Heart left ventricle (tissue), 16 donors: Measurements from ENCODE around the gene AP5M1. TPM values are rescaled to one million over a fixed set of nuclear protein-coding genes. Genes with fewer than 3 reads are reported as not detected.

Source experiments
- ATAC-seq, 4 donors: fragments of 200-7000 bp; cut with Tn5 transposase; one replicate each; pipeline ENCODE4 v1.9.1; 2020 to 2022; ENCODE audit warnings: moderate library complexity in 4 of 4, mild to moderate bottlenecking in 3 of 4, moderate number of reproducible peaks in 1 of 4
- DNase-seq, 5 donors: peaks; one replicate each; pipeline ENCODE4 v3.0.0-alpha.2; 2020
- H3K27ac ChIP-seq, 12 donors: fragments of 200-600 bp; sonication (generic) in 4 of 12; one replicate each; pipeline versions ENCODE4 v1.5.0 to v1.8.0; 2016 to 2022; ENCODE audit warnings: mild to moderate bottlenecking in 2 of 12
- H3K27me3 ChIP-seq, 9 donors: fragments of 200-600 bp; sonication (generic) in 2 of 9; one replicate each; pipeline versions ENCODE4 v1.5.1 to v1.8.0; 2016 to 2022; ENCODE audit warnings: mild to moderate bottlenecking in 3 of 9
- H3K36me3 ChIP-seq, 9 donors: fragments of 200-600 bp; sonication (generic) in 2 of 9; one replicate each; pipeline versions ENCODE4 v1.5.0 to v1.8.0; 2018 to 2022; ENCODE audit warnings: mild to moderate bottlenecking in 2 of 9
- H3K4me1 ChIP-seq, 12 donors: fragments of 200-600 bp; sonication (generic) in 4 of 12; one replicate each; pipeline versions ENCODE4 v1.5.0 to v1.8.0; 2016 to 2022; ENCODE audit warnings: mild to moderate bottlenecking in 3 of 12
- H3K4me3 ChIP-seq, 12 donors: fragments of 200-600 bp; sonication (generic) in 4 of 12; one replicate each; pipeline versions ENCODE4 v1.5.0 to v1.8.0; 2017 to 2022; ENCODE audit warnings: mild to moderate bottlenecking in 9 of 12, moderate library complexity in 4 of 12
- H3K9me3 ChIP-seq, 12 donors: fragments of 200-600 bp; sonication (generic) in 4 of 12; one replicate each; pipeline versions ENCODE4 v1.5.0 to v1.8.0; 2016 to 2022; ENCODE audit warnings: mild to moderate bottlenecking in 1 of 12
- POLR2A ChIP-seq, 2 donors: fragments of 450-650 bp; IDR thresholded peaks; one replicate each; pipeline ENCODE4 v1.6.1; 2017; ENCODE audit warnings: antibody characterized with exemption in 2 of 2, mild to moderate bottlenecking in 2 of 2, moderate library complexity in 2 of 2
- WGBS, 4 donors: extraction: QIAGEN DNeasy Blood & Tissue Kit in 2 of 4; methylation state at CpG; one replicate each; pipeline versions ENCODE4 v1.1.5 to v1.1.7; 2013 to 2018; 5-methylcytosine and 5-hydroxymethylcytosine counted together
- intact Hi-C, 10 donors: fragments of 100-400 bp; cut with DNase I; formaldehyde crosslinking; loops; one replicate each; pipeline versions ENCODE4 v1.11.1 to v1.14.2; 2022
- polyA plus RNA-seq, 2 donors: library from polyadenylated mRNA; stranded (reverse); fragments of 200-250 nt; gene quantifications; one replicate each; pipeline ENCODE4 v1.2.3, GENCODE V29; 2013
- total RNA-seq, 9 donors: library from RNA; depleted of rRNA in 2 of 9; stranded (reverse); fragments of >200 nt in 2 of 9; fragmentation: NEBNext Ultra II Directional in 3 of 9; extraction: Animal tissue kit (Norgen Biotek cat#: 25700) in 3 of 9; gene quantifications; one replicate each; pipeline versions ENCODE4 v1.1.0 to v1.2.4, GENCODE V29; 2016 to 2023
- TF ChIP-seq, protein P1 (sequence below), 12 donors: fragments of 200-600 bp; sonication (generic) in 4 of 12; IDR thresholded peaks; one replicate each; pipeline versions ENCODE4 v1.5.0 to v1.8.0; 2018 to 2022; ENCODE audit warnings: antibody characterized with exemption in 12 of 12, mild to moderate bottlenecking in 5 of 12
- donor health status: ischemic (EF 13 %, LVEDD 7.1; RV severe dilation, severe dysfunction).
- donor health status: healthy with polysubstance abuse.
- donor health status: DM: no; HTN: yes; CAD: no.
- donor health status: DM: no; HTN: no; CAD: no.
- donor health status: ischemic (EF 25% LVEDD 6.9; RV normal size, moderate dysfunction).
- donor health status: ischemic (EF 25% LVEDD 5.7; RV mildly dilated, moderate dysfunction).
- donor health status: healthy.
- donor health status: DM: yes; HTN: yes; CAD: no.
- donor health status: ischemic (EF 35%, LVEDD 5.7; RV mildly dilated, moderate dysfunction).
- donor health status: nonischemic (EF 11% LVEDD 7.7; RV severe dilation, severe dysfunction).
- donor health status: DM: yes; HTN: yes; CAD: no.
- donor health status: PGD.
- donor health status: ischemic (EF 29% LVEDD 5.4; RV normal size, mild dysfunction).
- donor health status: nonischemic (EF 23%, LVEDD 6.1; RV moderate dilation, normal function).

AP5M1 gene
- total and polyA plus RNA-seq, 11 donors, result 5.8 to 58.1 (median 39.7) TPM

DNA sequence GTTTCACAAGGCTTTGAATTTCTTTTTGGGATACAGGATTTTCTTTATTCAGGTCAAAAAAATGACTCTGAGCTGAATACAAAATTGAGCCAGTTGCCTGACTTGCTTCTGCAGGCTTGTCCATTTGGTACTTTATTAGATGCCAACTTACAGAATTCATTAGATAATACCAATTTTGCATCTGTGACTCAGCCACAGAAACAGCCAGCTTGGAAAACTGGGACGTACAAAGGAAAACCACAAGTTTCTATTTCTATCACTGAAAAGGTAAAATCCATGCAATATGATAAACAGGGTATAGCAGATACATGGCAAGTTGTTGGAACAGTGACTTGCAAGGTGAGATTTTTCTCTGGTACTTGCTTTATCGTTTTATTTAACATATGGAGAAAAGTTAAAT lies 5.8 kb downstream of the AP5M1 start:
- Histone ChIP-seq H3K27ac (no peak overlapping the region), H3K9me3 (no peaks in the 10 kb centered on the region), H3K36me3 (peaks cover 0 to 52% (median 33%) of the 10 kb centered on the region in 9 donors), H3K27me3 (no peaks in the 10 kb centered on the region), H3K4me1 (peaks cover 0 to 32% (median 22%) of the 10 kb centered on the region in 12 donors), H3K4me3 (no peak overlapping the region)
- 87 to 95% (median 91%) methylated on average over 2 of the region's 2 CpGs for WGBS, 4 donors
- TF ChIP-seq POLR2A (IDR thresholded peaks at IDR 0.05), result no peak
- DNase-seq (no peak), ATAC-seq (no peak)
- intact Hi-C loops, result no loop called here

DNA sequence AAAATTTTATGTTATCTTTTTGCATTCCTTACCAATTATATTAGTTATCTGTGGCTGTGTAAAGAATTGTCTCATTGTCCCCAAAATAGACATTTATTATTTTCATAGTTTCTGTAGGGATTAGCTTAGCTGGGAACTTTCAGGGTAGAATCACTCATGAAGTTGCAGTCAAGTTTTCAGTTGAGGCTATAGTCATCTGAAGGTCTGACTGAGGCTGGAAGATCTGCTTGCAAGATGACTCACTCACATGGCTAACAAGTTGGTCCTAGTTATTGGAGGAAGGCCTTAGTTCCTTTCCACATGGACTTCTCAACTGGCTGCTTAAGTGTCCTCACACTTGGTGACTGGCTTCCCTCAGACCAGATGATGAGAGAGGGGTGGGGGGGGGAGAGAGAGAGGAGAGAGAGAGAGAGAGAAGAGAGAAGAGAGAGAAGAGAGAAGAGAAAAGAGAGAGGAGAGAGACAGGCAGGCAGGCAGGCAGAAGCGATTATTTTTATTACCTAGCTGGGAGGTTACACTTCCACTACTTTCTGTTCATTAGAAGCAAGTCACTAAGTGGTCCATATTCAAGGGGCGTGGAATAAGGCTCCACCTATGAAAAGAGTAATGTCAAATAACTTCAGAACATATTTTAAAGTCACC lies 6.4 kb downstream of the AP5M1 start:
- intact Hi-C loops, result loop anchor here in 1 of 10 donors (5.0 kb wide), 1 partner anchor 33 kb away; no protein-coding TSS in a partner anchor
- Histone ChIP-seq H3K27me3 (no peaks in the 10 kb centered on the region), H3K27ac (no peak overlapping the region), H3K9me3 (no peaks in the 10 kb centered on the region), H3K36me3 (peaks cover 0 to 53% (median 35%) of the 10 kb centered on the region in 9 donors), H3K4me1 (peaks cover 0 to 26% (median 17%) of the 10 kb centered on the region in 12 donors), H3K4me3 (no peak overlapping the region)
- 91 to 99% (median 96%) methylated on average over 2 of the region's 2 CpGs for WGBS, 4 donors
- DNase-seq (no peak), ATAC-seq (no peak)
- TF ChIP-seq, protein P1, sequence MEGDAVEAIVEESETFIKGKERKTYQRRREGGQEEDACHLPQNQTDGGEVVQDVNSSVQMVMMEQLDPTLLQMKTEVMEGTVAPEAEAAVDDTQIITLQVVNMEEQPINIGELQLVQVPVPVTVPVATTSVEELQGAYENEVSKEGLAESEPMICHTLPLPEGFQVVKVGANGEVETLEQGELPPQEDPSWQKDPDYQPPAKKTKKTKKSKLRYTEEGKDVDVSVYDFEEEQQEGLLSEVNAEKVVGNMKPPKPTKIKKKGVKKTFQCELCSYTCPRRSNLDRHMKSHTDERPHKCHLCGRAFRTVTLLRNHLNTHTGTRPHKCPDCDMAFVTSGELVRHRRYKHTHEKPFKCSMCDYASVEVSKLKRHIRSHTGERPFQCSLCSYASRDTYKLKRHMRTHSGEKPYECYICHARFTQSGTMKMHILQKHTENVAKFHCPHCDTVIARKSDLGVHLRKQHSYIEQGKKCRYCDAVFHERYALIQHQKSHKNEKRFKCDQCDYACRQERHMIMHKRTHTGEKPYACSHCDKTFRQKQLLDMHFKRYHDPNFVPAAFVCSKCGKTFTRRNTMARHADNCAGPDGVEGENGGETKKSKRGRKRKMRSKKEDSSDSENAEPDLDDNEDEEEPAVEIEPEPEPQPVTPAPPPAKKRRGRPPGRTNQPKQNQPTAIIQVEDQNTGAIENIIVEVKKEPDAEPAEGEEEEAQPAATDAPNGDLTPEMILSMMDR (IDR thresholded peaks at IDR 0.05), result no peak
- TF ChIP-seq POLR2A (IDR thresholded peaks at IDR 0.05), result no peak

DNA sequence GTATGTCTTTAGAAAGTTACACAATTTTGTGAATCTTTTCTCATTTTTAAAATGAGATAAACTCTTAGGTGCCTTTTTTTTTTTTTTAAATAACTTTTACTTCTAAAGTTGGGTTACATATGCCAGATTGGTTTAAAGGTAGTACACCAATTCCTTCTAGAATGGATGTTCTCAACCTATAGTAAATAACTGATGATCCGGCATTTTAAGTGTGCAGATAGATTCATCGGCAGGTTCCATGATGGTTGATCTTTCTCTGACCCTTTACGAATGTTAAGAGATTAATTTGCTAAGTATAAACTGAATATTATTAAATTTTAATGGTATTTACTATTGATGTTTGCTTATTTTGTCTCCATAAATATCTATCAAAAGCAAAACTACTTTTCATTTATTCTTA lies 8.3 kb downstream of the AP5M1 start:
- peaks cover 0 to 8% (median 0%) of the 10 kb centered on the region in 12 donors for H3K4me1 ChIP-seq
- ATAC-seq, result no peak
- WGBS, 4 donors, result 96 to 99% (median 97%) methylated on average over 3 of the region's 3 CpGs
- no peak overlapping the region for H3K27ac ChIP-seq
- no peaks in the 10 kb centered on the region for H3K27me3 ChIP-seq
- H3K4me3 ChIP-seq, result no peak overlapping the region
- H3K9me3 ChIP-seq, result no peaks in the 10 kb centered on the region
- H3K36me3 ChIP-seq, result peaks cover 0 to 72% (median 52%) of the 10 kb centered on the region in 9 donors
- DNase-seq, result no peak
- intact Hi-C loops, result loop anchor here in 1 of 10 donors (5.0 kb wide), 1 partner anchor 35 kb away; no protein-coding TSS in a partner anchor
- no peak for TF ChIP-seq POLR2A (IDR thresholded peaks at IDR 0.05)

DNA sequence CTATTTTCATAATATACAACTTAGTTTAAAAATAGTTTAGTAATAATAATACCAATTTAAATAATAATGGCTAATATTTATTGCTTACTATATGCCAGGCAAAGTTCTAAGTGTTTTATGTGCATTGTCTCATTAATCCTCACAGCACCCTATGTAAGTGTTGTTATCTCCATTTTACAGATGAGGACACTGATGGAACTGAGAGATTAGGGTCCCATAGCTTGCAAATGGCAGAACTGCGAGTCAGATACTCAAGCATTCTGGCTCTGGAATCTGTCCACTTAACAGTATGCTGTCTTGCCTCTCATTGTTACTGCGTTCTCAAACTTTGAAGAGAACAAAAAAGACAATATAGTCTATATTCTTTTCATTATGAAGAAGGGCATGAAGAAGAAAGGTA lies 19.0 kb downstream of the AP5M1 start:
- Histone ChIP-seq H3K9me3 (no peaks in the 10 kb centered on the region), H3K27ac (no peak overlapping the region), H3K4me3 (no peak overlapping the region), H3K4me1 (no peaks in the 10 kb centered on the region), H3K27me3 (no peaks in the 10 kb centered on the region), H3K36me3 (peaks cover 0 to 100% (median 82%) of the 10 kb centered on the region in 9 donors)
- TF ChIP-seq, protein P1 (IDR thresholded peaks at IDR 0.05), result no peak
- no peak for TF ChIP-seq POLR2A (IDR thresholded peaks at IDR 0.05)
- DNase-seq (no peak), ATAC-seq (no peak)
- 66 to 79% (median 77%) methylated on average over 2 of the region's 2 CpGs for WGBS, 4 donors
- intact Hi-C loops, result loop anchor here in 1 of 10 donors (5.0 kb wide), 1 partner anchor 70 kb away; no protein-coding TSS in a partner anchor

DNA sequence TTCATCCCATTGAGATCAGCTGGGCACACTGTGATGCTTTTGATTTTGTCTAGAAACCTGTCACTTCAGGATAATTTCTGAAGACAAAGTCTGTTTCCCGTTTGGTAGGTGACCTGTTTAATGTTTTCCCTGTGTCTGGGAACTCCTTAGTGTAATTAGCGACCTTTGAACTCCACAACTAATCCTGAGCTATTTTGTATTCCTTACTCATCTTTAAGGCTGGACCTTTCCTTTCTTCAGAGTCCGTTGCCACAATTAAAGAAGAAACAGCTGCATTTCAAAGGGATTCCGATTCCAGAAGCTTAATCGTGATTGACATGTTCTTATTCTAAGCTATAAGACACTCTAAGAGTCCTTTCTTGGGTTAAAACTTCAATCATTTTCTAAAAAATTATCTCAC lies 22.0 kb downstream of the AP5M1 start:
- ATAC-seq (no peak), DNase-seq (no peak)
- H3K9me3 ChIP-seq, result no peaks in the 10 kb centered on the region
- H3K4me1 ChIP-seq, result no peaks in the 10 kb centered on the region
- no peak overlapping the region for H3K27ac ChIP-seq
- no peak for TF ChIP-seq POLR2A (IDR thresholded peaks at IDR 0.05)
- TF ChIP-seq, protein P1 (IDR thresholded peaks at IDR 0.05), result no peak
- peaks cover 0 to 79% (median 52%) of the 10 kb centered on the region in 9 donors for H3K36me3 ChIP-seq
- 85 to 86% (median 86%) methylated on average over 5 of the region's 5 CpGs for WGBS, 4 donors
- intact Hi-C loops, result no loop called here
- no peaks in the 10 kb centered on the region for H3K27me3 ChIP-seq
- no peak overlapping the region for H3K4me3 ChIP-seq
